Keratinocyte (primary cell): ENCODE data around the gene HCCS. TPM values are rescaled to one million over a fixed set of nuclear protein-coding genes. Genes with fewer than 3 reads are reported as not detected.

Experiments used
- DNase-seq: peaks from one replicate; pipeline ENCODE4 v3.0.0-alpha.2; 2011; ENCODE audit warnings: low read depth, missing footprints, low spot score
- FAIRE-seq: peaks from 2 replicates; lab custom pipeline; 2011; peaks lifted over from hg19 to GRCh38; lab: Jason Lieb, UNC
- H2AFZ ChIP-seq: 2 replicates; pipeline ENCODE4 v1.6.0; 2012; ENCODE audit warnings: low read length, control low read depth, inconsistent platforms; ENCODE audit not compliant: control insufficient read depth
- H3K27ac ChIP-seq: 2 replicates; pipeline ENCODE4 v1.5.1; 2011; ENCODE audit warnings: low read length; ENCODE audit not compliant: control insufficient read depth, insufficient read depth
- H3K27me3 ChIP-seq: 3 replicates; pipeline ENCODE4 v1.6.0; 2011; ENCODE audit warnings: low read length; ENCODE audit not compliant: control insufficient read depth, insufficient read depth; ENCODE audit errors: extremely low read depth
- H3K36me3 ChIP-seq, 2 experiments: 2 replicates in 1 of 2; 3 replicates in 1 of 2; pipeline ENCODE4 v1.5.1; 2011; ENCODE audit warnings: low read length in 2 of 2, mild to moderate bottlenecking in 1 of 2; ENCODE audit not compliant: control insufficient read depth in 2 of 2, insufficient read depth in 2 of 2; ENCODE audit errors: extremely low read depth in 1 of 2
- H3K4me1 ChIP-seq: 3 replicates; pipeline ENCODE4 v1.5.1; 2011; ENCODE audit warnings: low read length; ENCODE audit not compliant: control insufficient read depth, insufficient read depth; ENCODE audit errors: extremely low read depth
- H3K4me2 ChIP-seq: 3 replicates; pipeline ENCODE4 v1.6.0; 2011; ENCODE audit warnings: low read depth, low read length; ENCODE audit not compliant: control insufficient read depth, insufficient read depth; ENCODE audit errors: extremely low read depth
- H3K4me3 ChIP-seq, 3 experiments: fragments of 200-600 bp in 1 of 3; sonication (generic) in 1 of 3; 2 replicates in 2 of 3; 3 replicates in 1 of 3; pipeline ENCODE4 v1.5.1; 2011 to 2016; ENCODE audit warnings: low read length in 3 of 3, mild to moderate bottlenecking in 3 of 3, control low read depth in 2 of 3, inconsistent platforms in 1 of 3, low read depth in 1 of 3, mixed read lengths in 1 of 3, mixed run types in 1 of 3, moderate library complexity in 1 of 3; ENCODE audit not compliant: control insufficient read depth in 2 of 3, insufficient read depth in 2 of 3; ENCODE audit errors: extremely low read depth in 1 of 3
- H3K79me2 ChIP-seq: 2 replicates; pipeline ENCODE4 v1.6.0; 2012; ENCODE audit warnings: low read length; ENCODE audit not compliant: control insufficient read depth, insufficient read depth
- H3K9ac ChIP-seq: 3 replicates; pipeline ENCODE4 v1.6.0; 2011; ENCODE audit warnings: low read length; ENCODE audit not compliant: control insufficient read depth, insufficient read depth; ENCODE audit errors: extremely low read depth
- H3K9me1 ChIP-seq: 3 replicates; pipeline ENCODE4 v1.6.0; 2011; ENCODE audit warnings: low read length; ENCODE audit not compliant: control insufficient read depth, insufficient read depth; ENCODE audit errors: extremely low read depth
- H3K9me3 ChIP-seq: 2 replicates; pipeline ENCODE4 v1.5.1; 2012; ENCODE audit warnings: low read depth, low read length; ENCODE audit not compliant: control insufficient read depth
- H4K20me1 ChIP-seq: 3 replicates; pipeline ENCODE4 v1.6.0; 2011; ENCODE audit warnings: low read length; ENCODE audit not compliant: control insufficient read depth, insufficient read depth; ENCODE audit errors: extremely low read depth
- CTCF ChIP-seq, 3 experiments: IDR thresholded peaks in 1 of 3; conservative IDR thresholded peaks in 1 of 3; optimal IDR thresholded peaks in 1 of 3; 2 replicates in 2 of 3; 3 replicates in 1 of 3; pipeline versions ENCODE3 to v1.5.1; 2011; ENCODE audit warnings: low read length in 3 of 3, mild to moderate bottlenecking in 3 of 3, moderate library complexity in 2 of 3, control low read depth in 1 of 3, inconsistent platforms in 1 of 3; ENCODE audit not compliant: insufficient read depth in 2 of 3; ENCODE audit errors: extremely low read depth in 1 of 3
- EZH2 ChIP-seq: IDR thresholded peaks from one replicate; pipeline ENCODE4 v1.6.1; 2012; ENCODE audit warnings: inconsistent platforms, mild to moderate bottlenecking, low read length, moderate library complexity
- dilution Hi-C: fragments of 300-500 bp; cut with MboI; formaldehyde crosslinking; loops from one replicate; pipeline ENCODE4 v1.7.0; 2020; ENCODE audit warnings: low sequenced_read_pairs; ENCODE audit not compliant: extremely low pct_ligation_motif_present
- polyA plus RNA-seq, 5 experiments: library from polyadenylated mRNA; depleted of rRNA in 3 of 5; stranded (reverse) in 3 of 5; stranded (forward) in 1 of 5; unstranded in 1 of 5; fragments of >200 nt; gene quantifications; 1 replicate in 1 of 5; 2 replicates in 3 of 5; 3 replicates in 1 of 5; pipeline versions ENCODE4 v1.2.1 to v1.2.3, GENCODE V29; 2011 to 2012; ENCODE audit warnings: missing spikeins in 2 of 5, low read depth in 1 of 5, low replicate concordance in 1 of 5

HCCS gene
- polyA plus RNA-seq, 1 donor (not counting 4 experiments of a cell fraction or from before 2014, with no cell fraction given): 45.3 TPM

GRCh38 chrX:11073381-11073780 lies 37.8 kb upstream of the HCCS start:
- no peaks in the 10 kb centered on the region for H3K36me3 ChIP-seq
- dilution Hi-C loops: no loop called here
- no peaks in the 10 kb centered on the region for H3K9me1 ChIP-seq
- H3K4me3 ChIP-seq: no peak overlapping the region
- FAIRE-seq: no peak
- no peak overlapping the region for H3K27ac ChIP-seq
- no peak overlapping the region for H2AFZ ChIP-seq
- H3K27me3 ChIP-seq: no peaks in the 10 kb centered on the region
- no peaks in the 10 kb centered on the region for H3K4me1 ChIP-seq
- DNase-seq: no peak
- H4K20me1 ChIP-seq: no peaks in the 10 kb centered on the region
- H3K9me3 ChIP-seq: no peaks in the 10 kb centered on the region
- H3K9ac ChIP-seq: no peak overlapping the region
- no peak for TF ChIP-seq EZH2
- no peak for TF ChIP-seq CTCF (optimal IDR thresholded peaks at IDR 0.05 in 1 of 3, IDR thresholded peaks at IDR 0.05 in 1 of 3, conservative IDR thresholded peaks at IDR 0.05 in 1 of 3; ENCODE audit: extremely low read depth in 1 of 3, insufficient read depth in 2 of 3, low read length in 3 of 3)
- no peak overlapping the region for H3K4me2 ChIP-seq
- no peaks in the 10 kb centered on the region for H3K79me2 ChIP-seq

GRCh38 chrX:11080741-11081305 lies 30.3 kb upstream of the HCCS start:
- no peak for FAIRE-seq

More at GRCh38 chrX:11080741-11081305, 30.3 kb upstream of the HCCS start:
- Histone ChIP-seq H3K4me3 (no peak overlapping the region), H3K9me3 (no peaks in the 10 kb centered on the region), H3K79me2 (no peaks in the 10 kb centered on the region), H4K20me1 (no peaks in the 10 kb centered on the region), H3K36me3 (no peaks in the 10 kb centered on the region), H3K9me1 (no peaks in the 10 kb centered on the region), H2AFZ (no peak overlapping the region), H3K4me1 (no peaks in the 10 kb centered on the region), H3K27me3 (no peaks in the 10 kb centered on the region), H3K4me2 (no peak overlapping the region), H3K9ac (no peak overlapping the region), H3K27ac (no peak overlapping the region)
- TF ChIP-seq CTCF (optimal IDR thresholded peaks at IDR 0.05 in 1 of 3, IDR thresholded peaks at IDR 0.05 in 1 of 3, conservative IDR thresholded peaks at IDR 0.05 in 1 of 3; ENCODE audit: extremely low read depth in 1 of 3, insufficient read depth in 2 of 3, low read length in 3 of 3) (no peak), EZH2 (no peak)
- no peak for DNase-seq
- dilution Hi-C loops: no loop called here
